GM18868 (cell line): ENCODE data around the gene PGAM1.
"Not testable (repeated sequence)": the region's sequence is repeated elsewhere in the genome, so short reads cannot be mapped to it uniquely, and the experiment has no call there.

Source experiments
- ATAC-seq: cut with Tn5 transposase; IDR thresholded peaks from one replicate; pipeline ENCODE4 v1.9.1; 2021; ENCODE audit warnings: mild to moderate bottlenecking, moderate library complexity; ENCODE audit not compliant: unreplicated experiment

Gene PGAM1

GRCh38 chr10:97454330-97455036 lies 28.5 kb downstream of the PGAM1 start:
- ATAC-seq: no peak

DNA sequence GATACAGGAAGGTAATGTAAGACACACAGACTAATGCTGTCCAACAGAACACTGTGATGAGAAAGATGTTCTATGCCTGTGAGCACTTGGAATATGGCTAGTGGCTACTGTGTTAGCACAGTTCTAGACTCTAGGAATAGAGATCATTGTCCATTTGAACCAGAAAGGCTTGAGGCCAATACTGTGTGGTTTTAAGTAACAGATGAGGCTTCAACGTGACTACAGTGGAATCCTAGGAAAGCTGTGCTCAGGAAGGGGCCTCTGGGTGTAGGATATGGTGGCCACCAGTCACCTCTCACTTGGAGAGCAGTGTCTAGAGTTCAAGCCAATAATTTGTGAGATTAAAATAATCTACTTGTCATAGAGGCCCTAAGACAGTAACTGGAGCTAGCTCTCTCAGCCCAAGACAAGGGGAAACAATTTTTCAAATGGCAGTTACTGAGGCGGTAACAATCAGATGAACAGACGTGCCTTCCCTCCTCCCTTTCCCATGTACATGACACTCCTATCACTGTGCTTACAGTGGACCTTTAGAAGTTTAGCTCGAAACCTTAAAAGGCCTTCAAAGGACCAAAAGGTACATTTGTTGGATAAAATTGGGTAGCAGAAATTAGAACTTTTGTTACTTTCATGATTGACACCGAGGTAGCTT lies 30.2 kb downstream of the PGAM1 start:
- no peak for ATAC-seq

- no peak for ATAC-seq
Measured at GRCh38 chr10:97456686-97457065, 30.7 kb downstream of the PGAM1 start.

- no peak for ATAC-seq
Measured at GRCh38 chr10:97459111-97459510, 33.1 kb downstream of the PGAM1 start.

DNA sequence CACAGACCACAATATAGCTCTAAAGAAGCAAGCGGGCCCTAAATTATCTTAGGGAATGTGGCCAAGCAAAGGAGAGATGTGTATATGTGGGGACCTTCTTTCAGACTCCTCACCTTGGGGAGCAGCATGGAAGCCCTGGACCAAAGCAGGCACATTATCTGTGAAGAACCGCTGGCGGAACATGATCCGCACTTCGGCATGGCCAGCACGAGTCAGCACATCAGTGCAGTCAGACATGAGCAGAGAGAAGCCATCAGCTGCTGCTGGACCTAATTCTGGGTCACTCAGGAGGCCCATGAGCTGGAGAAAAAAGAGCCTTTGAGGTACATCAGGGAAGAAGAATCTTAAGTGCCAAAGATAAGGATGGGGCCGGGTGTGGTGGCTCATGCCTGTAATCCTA lies 33.9 kb downstream of the PGAM1 start:
- ATAC-seq: no peak

- ATAC-seq: no peak
Measured at GRCh38 chr10:97462309-97462708, 36.3 kb downstream of the PGAM1 start.

DNA sequence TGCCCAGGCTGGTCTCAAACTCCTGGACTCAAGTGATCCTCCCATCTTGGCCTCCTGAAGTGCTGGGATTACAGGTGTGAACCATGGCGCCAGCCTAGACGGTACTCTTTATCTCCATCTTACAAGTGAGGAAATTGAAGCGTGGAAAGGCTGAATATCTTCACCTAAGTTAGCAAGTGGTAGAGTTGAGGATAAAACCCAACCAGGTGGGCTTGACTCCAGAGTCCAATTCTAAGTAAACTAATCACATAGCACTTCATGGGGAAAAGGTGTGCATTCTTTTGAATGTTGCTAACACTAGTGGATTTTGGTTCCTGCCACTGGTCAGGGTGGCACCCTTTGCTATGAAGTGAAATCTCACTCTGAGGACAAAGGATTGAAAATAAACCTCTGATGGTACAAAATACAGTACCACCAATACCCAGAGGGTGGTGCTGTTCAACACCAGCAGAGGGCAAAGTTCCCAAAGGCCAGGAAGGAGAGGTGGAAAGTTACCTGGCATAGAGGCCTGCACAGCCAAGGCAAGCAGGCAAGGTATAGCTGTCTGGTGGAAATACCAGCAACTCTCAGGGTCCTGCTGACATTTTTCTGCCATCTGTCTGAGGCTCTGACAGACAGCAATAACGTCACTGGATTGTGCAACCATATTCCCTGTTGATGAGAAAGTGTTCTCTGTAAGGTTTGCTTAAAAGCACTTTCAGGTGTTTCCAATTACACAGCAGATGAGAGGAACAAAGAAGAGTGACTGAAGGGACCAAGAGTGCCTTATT lies 37.6 kb downstream of the PGAM1 start:
- no peak for ATAC-seq

GRCh38 chr10:97464226-97464625 lies 38.2 kb downstream of the PGAM1 start:
- no peak for ATAC-seq

- no peak for ATAC-seq
Measured at GRCh38 chr10:97465982-97466381, 40.0 kb downstream of the PGAM1 start.

GRCh38 chr10:97466755-97467154 lies 40.8 kb downstream of the PGAM1 start:
- ATAC-seq: no peak

DNA sequence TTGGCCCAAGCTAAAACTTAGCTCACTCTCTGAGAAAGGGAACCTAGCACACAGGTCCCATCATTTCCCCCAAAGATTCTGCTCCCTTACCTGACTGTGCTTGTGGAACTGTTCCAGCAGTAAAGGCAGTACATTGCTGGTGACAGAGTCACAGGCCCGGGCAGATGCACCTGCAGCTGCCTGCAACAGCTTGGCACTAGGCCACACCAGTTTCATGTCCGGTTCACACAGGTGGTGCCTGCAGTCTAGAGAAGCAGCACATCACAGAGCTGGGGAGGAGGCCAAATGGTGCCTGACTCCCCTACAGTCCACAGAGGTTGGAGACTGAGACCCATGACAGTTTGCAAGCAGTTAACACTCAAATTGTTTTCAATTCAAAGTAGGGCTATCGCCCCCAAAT lies 42.2 kb downstream of the PGAM1 start:
- ATAC-seq: no peak

GRCh38 chr10:97468781-97469180 lies 42.8 kb downstream of the PGAM1 start:
- ATAC-seq: not testable (repeated sequence)

- no peak for ATAC-seq
Measured at GRCh38 chr10:97474918-97475317, 48.9 kb downstream of the PGAM1 start.

DNA sequence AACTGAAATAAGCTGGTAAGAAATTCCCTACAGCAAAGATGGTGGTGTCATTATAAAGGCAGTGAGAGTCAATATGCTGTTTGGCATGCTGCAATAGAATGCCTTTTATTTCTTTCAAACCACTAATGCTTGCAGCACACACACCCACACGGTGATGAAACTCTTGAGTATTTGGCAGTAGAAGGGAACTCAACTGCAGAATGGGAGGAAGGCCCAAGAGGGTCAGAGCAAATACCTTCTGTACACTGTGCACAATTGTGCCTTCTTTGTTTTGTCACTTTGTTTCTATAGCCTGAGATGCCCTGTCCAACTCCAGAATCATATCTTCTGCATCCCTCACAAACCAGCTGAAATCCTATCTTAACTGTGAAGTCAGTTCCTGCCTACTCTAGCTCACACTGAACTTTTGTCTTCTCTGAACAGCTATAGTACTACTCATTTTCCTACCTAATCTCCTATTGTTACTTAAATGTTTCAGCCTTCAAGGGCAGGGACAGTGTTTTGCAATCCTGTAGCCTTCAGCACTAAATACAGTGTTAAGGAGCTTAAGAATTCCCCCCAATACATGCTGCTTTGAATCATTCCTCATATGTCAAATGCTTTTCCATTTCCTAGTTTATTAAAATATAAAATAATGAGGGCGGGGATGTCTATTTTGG lies 50.1 kb downstream of the PGAM1 start:
- no peak for ATAC-seq

DNA sequence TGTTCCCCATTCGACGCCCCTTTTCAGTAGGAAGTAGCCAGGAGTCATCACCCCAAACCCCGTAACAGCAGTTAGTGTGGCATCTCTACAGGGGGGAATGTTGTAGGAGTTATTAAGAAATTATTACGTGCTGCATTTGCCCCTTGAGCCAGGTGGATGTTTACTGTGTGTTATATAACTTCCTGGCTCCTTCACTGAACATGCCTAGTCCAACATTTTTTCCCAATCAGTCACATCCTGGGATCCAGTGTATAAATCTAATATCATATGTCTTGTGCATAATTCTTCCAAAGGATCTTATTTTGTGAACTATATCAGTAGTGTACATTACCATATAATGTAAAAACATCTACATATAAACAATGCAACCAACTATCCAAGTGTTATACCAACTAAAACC lies 53.4 kb downstream of the PGAM1 start:
- not testable (repeated sequence) for ATAC-seq

DNA sequence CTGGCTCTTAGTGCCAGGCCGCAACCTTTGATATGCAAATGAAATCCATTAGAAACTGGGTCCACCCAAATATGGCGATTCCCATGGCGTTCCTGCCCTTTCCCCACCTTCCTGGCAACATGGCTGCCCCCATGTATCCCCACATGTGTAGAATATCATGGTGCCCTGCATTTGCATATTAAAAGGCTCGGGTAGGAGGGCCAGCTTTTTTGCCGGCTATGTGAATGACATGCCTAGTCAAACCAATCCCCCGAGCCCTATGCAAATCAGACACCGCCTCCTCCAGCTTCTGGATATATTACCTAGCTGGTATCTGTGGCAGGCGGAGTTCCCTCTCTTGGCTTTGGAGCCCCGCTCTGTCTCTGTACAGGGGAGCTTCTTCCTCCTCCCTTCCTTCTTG lies 53.9 kb downstream of the PGAM1 start:
- no peak for ATAC-seq

GRCh38 chr10:97481071-97481470 lies 55.1 kb downstream of the PGAM1 start:
- no peak for ATAC-seq

DNA sequence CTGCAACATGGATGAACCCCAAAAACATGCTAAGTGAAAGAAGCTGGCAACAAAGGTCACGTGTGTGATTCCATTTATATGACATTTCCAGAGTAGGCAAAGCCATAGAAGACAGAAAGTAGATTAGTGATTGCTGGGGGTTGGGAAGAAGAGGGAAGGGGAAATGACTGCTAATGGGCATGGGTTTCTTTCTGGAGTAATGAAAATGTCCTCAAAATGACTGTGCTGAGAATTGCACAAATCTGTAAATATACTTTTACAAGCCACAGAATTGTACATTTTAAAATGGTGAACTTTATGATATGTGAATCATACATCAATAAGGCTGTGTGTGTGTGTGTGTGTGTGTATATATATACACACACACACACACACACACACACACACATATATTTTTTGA lies 56.4 kb downstream of the PGAM1 start:
- no peak for ATAC-seq
